H1 (cell line): ENCODE data around the gene GRM8.

Experiments
- EZH2 ChIP-seq: fragments of 200-600 bp; sonication (generic); IDR thresholded peaks from 2 replicates; pipeline ENCODE4 v1.7.1; 2012; ENCODE audit warnings: low read depth, mild to moderate bottlenecking, moderate library complexity, low read length, inconsistent platforms; ENCODE audit not compliant: severe bottlenecking
- FOSL1 ChIP-seq: IDR thresholded peaks from 2 replicates; pipeline ENCODE4 v1.6.1; 2011; ENCODE audit warnings: mild to moderate bottlenecking, low read depth, low read length, moderate library complexity; ENCODE audit not compliant: insufficient read depth
- JUN ChIP-seq: IDR thresholded peaks from 2 replicates; pipeline ENCODE4 v1.6.1; 2011; ENCODE audit warnings: low read depth, mild to moderate bottlenecking, improper control_type of control experiment, low read length
- POLR2A ChIP-seq, 2 experiments: IDR thresholded peaks; 1 replicate in 1 of 2; 2 replicates in 1 of 2; pipeline ENCODE4 v1.6.1; 2011; ENCODE audit warnings: low read depth in 2 of 2, low read length in 2 of 2, mild to moderate bottlenecking in 2 of 2; ENCODE audit errors: control extremely low read depth in 1 of 2
- SP4 ChIP-seq: IDR thresholded peaks from 2 replicates; pipeline ENCODE4 v1.6.1; 2012; ENCODE audit warnings: low read length, inconsistent platforms

- TF ChIP-seq POLR2A (IDR thresholded peaks at IDR 0.05; ENCODE audit: control extremely low read depth in 1 of 2, low read depth in 2 of 2, low read length in 2 of 2) (no peak), EZH2 (no peak), FOSL1 (no peak), JUN (no peak), SP4 (no peak)
Observed at GRCh38 chr7:126778101-126778500, 474.6 kb downstream of the GRM8 start.
